Keratinocyte (primary cell): Measurements from ENCODE around the gene SFT2D3.

ENCODE experiments used
- EZH2 ChIP-seq: IDR thresholded peaks from one replicate; pipeline ENCODE4 v1.6.1; 2012; ENCODE audit warnings: inconsistent platforms, mild to moderate bottlenecking, low read length, moderate library complexity
- TF ChIP-seq, protein P1 (sequence below), 3 experiments: IDR thresholded peaks in 1 of 3; conservative IDR thresholded peaks in 1 of 3; optimal IDR thresholded peaks in 1 of 3; 2 replicates in 2 of 3; 3 replicates in 1 of 3; pipeline versions ENCODE3 to v1.5.1; 2011; ENCODE audit warnings: low read length in 3 of 3, mild to moderate bottlenecking in 3 of 3, moderate library complexity in 2 of 3, control low read depth in 1 of 3, inconsistent platforms in 1 of 3; ENCODE audit not compliant: insufficient read depth in 2 of 3; ENCODE audit errors: extremely low read depth in 1 of 3

DNA sequence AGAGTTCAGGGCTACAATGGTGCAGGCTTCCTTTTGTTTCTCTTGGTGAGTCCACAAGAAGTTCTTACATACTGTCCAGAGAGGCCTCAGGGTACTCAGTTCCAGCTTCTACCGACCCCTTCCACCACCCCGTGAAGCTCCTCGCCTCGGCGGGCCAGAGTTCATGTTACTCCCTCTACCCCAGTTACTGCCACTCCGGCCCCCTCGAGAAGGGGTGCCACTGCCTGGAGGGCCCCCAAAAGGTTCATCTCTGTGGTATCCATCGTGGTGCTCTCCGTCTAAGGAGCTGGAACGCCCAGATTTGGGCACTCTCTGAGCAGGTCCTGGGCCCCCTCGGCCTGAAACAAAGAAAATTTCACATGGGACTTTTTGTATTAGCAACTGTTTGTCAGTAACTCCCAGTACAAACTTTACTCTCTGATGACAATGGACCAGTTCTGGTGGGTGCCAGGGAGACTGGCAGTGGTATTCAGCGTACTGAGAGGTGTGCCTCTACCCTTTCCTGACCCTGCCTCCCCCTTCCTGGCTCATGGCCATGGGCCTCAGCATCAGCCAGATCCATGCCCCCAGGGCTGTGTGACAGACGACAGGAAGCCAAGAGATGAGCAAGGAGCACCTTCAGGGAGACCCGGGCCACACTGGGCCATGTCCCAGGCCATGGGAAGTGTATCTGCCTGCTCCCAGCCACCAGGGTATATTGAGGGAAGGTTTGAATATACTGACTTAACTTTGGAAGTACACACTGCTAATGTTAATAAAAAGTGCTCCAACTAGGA lies 5.1 kb downstream of the SFT2D3 start:
- TF ChIP-seq, protein P1, sequence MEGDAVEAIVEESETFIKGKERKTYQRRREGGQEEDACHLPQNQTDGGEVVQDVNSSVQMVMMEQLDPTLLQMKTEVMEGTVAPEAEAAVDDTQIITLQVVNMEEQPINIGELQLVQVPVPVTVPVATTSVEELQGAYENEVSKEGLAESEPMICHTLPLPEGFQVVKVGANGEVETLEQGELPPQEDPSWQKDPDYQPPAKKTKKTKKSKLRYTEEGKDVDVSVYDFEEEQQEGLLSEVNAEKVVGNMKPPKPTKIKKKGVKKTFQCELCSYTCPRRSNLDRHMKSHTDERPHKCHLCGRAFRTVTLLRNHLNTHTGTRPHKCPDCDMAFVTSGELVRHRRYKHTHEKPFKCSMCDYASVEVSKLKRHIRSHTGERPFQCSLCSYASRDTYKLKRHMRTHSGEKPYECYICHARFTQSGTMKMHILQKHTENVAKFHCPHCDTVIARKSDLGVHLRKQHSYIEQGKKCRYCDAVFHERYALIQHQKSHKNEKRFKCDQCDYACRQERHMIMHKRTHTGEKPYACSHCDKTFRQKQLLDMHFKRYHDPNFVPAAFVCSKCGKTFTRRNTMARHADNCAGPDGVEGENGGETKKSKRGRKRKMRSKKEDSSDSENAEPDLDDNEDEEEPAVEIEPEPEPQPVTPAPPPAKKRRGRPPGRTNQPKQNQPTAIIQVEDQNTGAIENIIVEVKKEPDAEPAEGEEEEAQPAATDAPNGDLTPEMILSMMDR (optimal IDR thresholded peaks at IDR 0.05 in 1 of 3, IDR thresholded peaks at IDR 0.05 in 1 of 3, conservative IDR thresholded peaks at IDR 0.05 in 1 of 3; ENCODE audit: extremely low read depth in 1 of 3, insufficient read depth in 2 of 3, low read length in 3 of 3), result no peak
- no peak for TF ChIP-seq EZH2
